HepG2 (cell line): ENCODE measurements around the gene MYLK. TPM values are rescaled to one million over a fixed set of nuclear protein-coding genes. Genes with fewer than 3 reads are reported as not detected.

Source experiments
- ATAC-seq: fragments of 200-7000 bp; cut with Tn5 transposase; 3 replicates; pipeline ENCODE4 v1.9.1; 2020; ENCODE audit warnings: mild to moderate bottlenecking, moderate library complexity
- Bru-seq: library from RNA; stranded (reverse); fragments of 400-500 nt; gene quantifications from one replicate; lab custom pipeline; 2021; lab: Mats Ljungman, UMichigan
- BruChase-seq, 2 experiments: library from RNA; stranded (reverse); fragments of 400-500 nt; gene quantifications; one replicate each; lab custom pipeline; 2021; lab: Mats Ljungman, UMichigan
- BruUV-seq: library from RNA; stranded (reverse); fragments of 400-500 nt; replicated peaks from 2 replicates; lab custom pipeline; 2021; lab: Mats Ljungman, UMichigan
- CTCF ChIA-PET: fragments of 300-600 bp; formaldehyde crosslinking; extraction: SDS; loops from one replicate; lab custom pipeline; 2021; ENCODE audit warnings: low total read pairs, inconsistent platforms, low intra/inter-chr PET ratio; lab: Yijun Ruan, JAX
- POLR2A ChIA-PET: fragments of 350-600 bp; sonication (Branson Sonifier 250); formaldehyde crosslinking; loops from one replicate; lab custom pipeline; 2020; ENCODE audit warnings: antibody characterized with exemption, inconsistent platforms; lab: Yijun Ruan, JAX
- DNase-seq: peaks from one replicate; pipeline ENCODE4 v3.0.0-alpha.2; 2015; ENCODE audit warnings: low spot score
- FAIRE-seq: peaks from 3 replicates; lab custom pipeline; 2011; peaks lifted over from hg19 to GRCh38; lab: Jason Lieb, UNC
- H2AFZ ChIP-seq: one replicate; pipeline ENCODE4 v1.6.1; 2011; ENCODE audit warnings: low read length, inconsistent platforms
- H3K27ac ChIP-seq: fragments of 300-600 bp; 3 replicates; pipeline ENCODE4 v1.8.0; 2011; ENCODE audit warnings: mixed run types, mild to moderate bottlenecking, mixed read lengths, low read length, inconsistent platforms; ENCODE audit not compliant: insufficient read depth; ENCODE audit errors: extremely low read length
- H3K27me3 ChIP-seq, 2 experiments: fragments of 200-600 bp in 1 of 2; 2 replicates in 1 of 2; 3 replicates in 1 of 2; pipeline versions ENCODE4 v1.6.0 to v1.8.0; 2011; ENCODE audit warnings: low read length in 2 of 2, mild to moderate bottlenecking in 2 of 2, moderate library complexity in 2 of 2, inconsistent platforms in 1 of 2; ENCODE audit not compliant: insufficient read depth in 2 of 2, control insufficient read depth in 1 of 2
- H3K36me3 ChIP-seq, 2 experiments: fragments of 200-600 bp in 1 of 2; replicated peaks in 1 of 2; 2 replicates in 1 of 2; 3 replicates in 1 of 2; pipeline versions ENCODE4 v1.5.1 to v1.8.0; 2011; ENCODE audit warnings: low read length in 2 of 2, inconsistent platforms in 1 of 2; ENCODE audit not compliant: insufficient read depth in 2 of 2, control insufficient read depth in 1 of 2
- H3K4me1 ChIP-seq: 2 replicates; pipeline ENCODE4 v1.5.1; 2012; ENCODE audit warnings: low read length, inconsistent platforms; ENCODE audit not compliant: insufficient read depth
- H3K4me2 ChIP-seq: 2 replicates; pipeline ENCODE4 v1.6.0; 2011; ENCODE audit warnings: low read depth, low read length, inconsistent platforms
- H3K4me3 ChIP-seq, 3 experiments: fragments of 200-600 bp in 1 of 3; sonication (generic), shearing (Covaris generic) in 1 of 3; replicated peaks in 1 of 3; 2 replicates each; pipeline ENCODE4 v1.5.1; 2011 to 2016; ENCODE audit warnings: low read length in 3 of 3, inconsistent platforms in 2 of 3, low read depth in 2 of 3, mild to moderate bottlenecking in 2 of 3, control low read depth in 1 of 3, mixed read lengths in 1 of 3; ENCODE audit not compliant: insufficient read depth in 1 of 3
- H3K79me2 ChIP-seq: one replicate; pipeline ENCODE4 v1.6.1; 2011; ENCODE audit warnings: low read length, inconsistent platforms; ENCODE audit not compliant: insufficient read depth
- H3K9ac ChIP-seq: 2 replicates; pipeline ENCODE4 v1.6.0; 2011; ENCODE audit warnings: mild to moderate bottlenecking, low read depth, low read length, inconsistent platforms; ENCODE audit not compliant: insufficient read depth
- H3K9me3 ChIP-seq: 2 replicates; pipeline ENCODE4 v1.5.1; 2012; ENCODE audit warnings: mild to moderate bottlenecking, low read length
- H4K20me1 ChIP-seq: 2 replicates; pipeline ENCODE4 v1.6.0; 2011; ENCODE audit warnings: inconsistent platforms, mild to moderate bottlenecking, low read length, moderate library complexity; ENCODE audit not compliant: insufficient read depth
- ETV5 ChIP-seq: IDR thresholded peaks from 2 replicates; pipeline ENCODE4 v1.6.1; 2018; ENCODE audit warnings: missing biosample characterization, missing genetic modification reagents, inconsistent platforms, borderline replicate concordance
- FOSL2 ChIP-seq: sonication (generic); formaldehyde crosslinking; IDR thresholded peaks from 2 replicates; pipeline ENCODE4 v1.4.0; 2020; ENCODE audit warnings: missing genetic modification reagents
- GABPB1 ChIP-seq: IDR thresholded peaks from 2 replicates; pipeline ENCODE4 v1.6.1; 2016; ENCODE audit warnings: mild to moderate bottlenecking, missing genetic modification reagents, moderate library complexity, missing compliant biosample characterization
- HDAC6 ChIP-seq: fragments of 200-600 bp; sonication (generic); IDR thresholded peaks from 2 replicates; pipeline ENCODE4 v1.7.0; 2017; ENCODE audit warnings: mild to moderate bottlenecking, antibody characterized with exemption, low read length, low read depth
- HNRNPLL ChIP-seq: fragments of 200-400 bp; formaldehyde crosslinking; IDR thresholded peaks from 2 replicates; pipeline ENCODE4 v1.6.1; 2017; ENCODE audit warnings: mild to moderate bottlenecking, low read depth, low read length; ENCODE audit not compliant: poor library complexity, severe bottlenecking
- NFAT5 ChIP-seq: sonication (generic); formaldehyde crosslinking; IDR thresholded peaks from 2 replicates; pipeline ENCODE4 v1.4.0; 2020; ENCODE audit warnings: missing genetic modification reagents
- SNAI1 ChIP-seq: sonication (generic); formaldehyde crosslinking; IDR thresholded peaks from 2 replicates; pipeline ENCODE4 v1.5.0; 2020; ENCODE audit warnings: mild to moderate bottlenecking, missing genetic modification reagents, borderline replicate concordance
- ZFAT ChIP-seq: sonication (generic); formaldehyde crosslinking; conservative IDR thresholded peaks from 2 replicates; pipeline ENCODE4 v1.8.1; 2023; ENCODE audit warnings: missing genetic modification reagents, inconsistent platforms
- ZNF101 ChIP-seq: sonication (generic); formaldehyde crosslinking; IDR thresholded peaks from 2 replicates; pipeline ENCODE4 v1.4.0; 2020; ENCODE audit warnings: mild to moderate bottlenecking, low read depth, missing genetic modification reagents, borderline replicate concordance
- ZNF850 ChIP-seq: sonication (generic); formaldehyde crosslinking; conservative IDR thresholded peaks from 2 replicates; pipeline ENCODE4 v1.9.0; 2021; ENCODE audit warnings: mild to moderate bottlenecking, missing genetic modification reagents
- ZNF891 ChIP-seq: sonication (generic); formaldehyde crosslinking; IDR thresholded peaks from 2 replicates; pipeline ENCODE4 v1.5.0; 2020; ENCODE audit warnings: mild to moderate bottlenecking, missing genetic modification reagents
- WGBS: methylation state at CpG from one replicate; pipeline ENCODE4 v1.1.6; 2017; ENCODE audit warnings: low lambda C conversion rate; 5-methylcytosine and 5-hydroxymethylcytosine counted together
- in situ Hi-C: cut with HindIII; loops from 2 replicates; pipeline ENCODE4 v1.10.0; 2017; ENCODE audit warnings: low pct_unique_long_range_greater_than_20kb; ENCODE audit not compliant: extremely low pct_ligation_motif_present
- intact Hi-C: fragments of 100-400 bp; cut with micrococcal nuclease; formaldehyde crosslinking; loops from one replicate; pipeline ENCODE4 v1.10.0; 2022; ENCODE audit not compliant: unreplicated experiment
- long read RNA-seq, 2 experiments: library from RNA in 1 of 2; library from polyadenylated mRNA in 1 of 2; stranded (forward) in 1 of 2; unstranded in 1 of 2; transcript quantifications; one replicate each; pipeline ENCODE4 v2.0.0, GENCODE V29; 2019 to 2022
- polyA minus RNA-seq, 3 experiments: library from RNA; depleted of rRNA, polyadenylated mRNA; stranded (reverse); fragments of >200 nt; gene quantifications; 2 replicates each; pipeline ENCODE4 v1.2.3, GENCODE V29; 2011; ENCODE audit warnings: low replicate concordance in 1 of 3
- polyA plus RNA-seq, 8 experiments: library from polyadenylated mRNA; depleted of rRNA in 3 of 8; stranded (reverse) in 7 of 8; unstranded in 1 of 8; fragments of >200 nt; fragmentation: Illumina TruSeq in 4 of 8; extraction: Trizol in 4 of 8; gene quantifications; 2 replicates each; pipeline versions ENCODE4 v1.2.1 to v1.2.3, GENCODE V29; 2011 to 2016; ENCODE audit warnings: low read depth in 4 of 8, missing spikeins in 1 of 8, mixed read lengths in 1 of 8; ENCODE audit not compliant: insufficient read depth in 1 of 8
- total RNA-seq, 5 experiments: library from RNA; depleted of rRNA; stranded (reverse); fragments of >200 nt; fragmentation: Illumina TruSeq; extraction: Trizol; gene quantifications; 2 replicates each; pipeline ENCODE4 v1.2.3, GENCODE V29; 2016; ENCODE audit warnings: low read depth in 1 of 5
- TF ChIP-seq, protein P1 (sequence below): sonication (generic); formaldehyde crosslinking; IDR thresholded peaks from 2 replicates; pipeline ENCODE4 v1.8.1; 2023; ENCODE audit warnings: mild to moderate bottlenecking, inconsistent platforms, moderate library complexity, missing genetic modification reagents, borderline replicate concordance

Gene MYLK
- total RNA-seq (2016; rRNA removed; fragmentation: Illumina TruSeq; extraction: Trizol), result 22.1 and 34.9 TPM in 2 replicates
- 2.0 and 2.1 TPM in 2 replicates for total RNA-seq (2016; cell fraction: cytosol; rRNA removed; fragmentation: Illumina TruSeq; extraction: Trizol; ENCODE audit: low read depth)
- 21.3 and 34.0 TPM in 2 replicates for total RNA-seq (2016; cell fraction: insoluble cytoplasmic fraction; rRNA removed; fragmentation: Illumina TruSeq; extraction: Trizol)
- 7.4 and 7.6 TPM in 2 replicates for total RNA-seq (2016; cell fraction: membrane; rRNA removed; fragmentation: Illumina TruSeq; extraction: Trizol)
- 49.0 and 59.0 TPM in 2 replicates for total RNA-seq (2016; cell fraction: nucleus; rRNA removed; fragmentation: Illumina TruSeq; extraction: Trizol)
- 6.6 and 10.6 TPM in 2 replicates for polyA plus RNA-seq (2011; rRNA removed)
- polyA plus RNA-seq (2011; cell fraction: cytosol; rRNA removed), result 3.9 and 5.9 TPM in 2 replicates
- 43.3 and 62.6 TPM in 2 replicates for polyA plus RNA-seq (2011; cell fraction: nucleus; rRNA removed)
- 5.0 and 10.2 TPM in 2 replicates for polyA plus RNA-seq (2012)
- polyA plus RNA-seq (2016; cell fraction: cytosol; fragmentation: Illumina TruSeq; extraction: Trizol; ENCODE audit: low read depth), result 0.33 and 0.51 TPM in 2 replicates
- polyA plus RNA-seq (2016; cell fraction: insoluble cytoplasmic fraction; fragmentation: Illumina TruSeq; extraction: Trizol; ENCODE audit: low read depth), result 12.9 and 13.4 TPM in 2 replicates
- 1.8 and 2.0 TPM in 2 replicates for polyA plus RNA-seq (2016; cell fraction: membrane; fragmentation: Illumina TruSeq; extraction: Trizol; ENCODE audit: low read depth)
- 30.9 and 33.2 TPM in 2 replicates for polyA plus RNA-seq (2016; cell fraction: nucleus; fragmentation: Illumina TruSeq; extraction: Trizol; ENCODE audit: insufficient read depth, low read depth)
- polyA minus RNA-seq (2011; rRNA and poly(A)+ RNA removed; ENCODE audit: low replicate concordance), result 0.07 and 52.0 TPM in 2 replicates
- 11.6 and 12.7 TPM in 2 replicates for polyA minus RNA-seq (2011; cell fraction: cytosol; rRNA and poly(A)+ RNA removed)
- polyA minus RNA-seq (2011; cell fraction: nucleus; rRNA and poly(A)+ RNA removed), result 90.5 and 92.6 TPM in 2 replicates
- Bru-seq, nascent RNA, result percentile 61 among the genes with signal in this experiment
- percentile 58 among the genes with signal in this experiment for BruChase-seq, experiment 1, labeled RNA remaining after a 6-hour chase
- BruChase-seq, experiment 2, labeled RNA remaining after a 2-hour chase, result percentile 58 among the genes with signal in this experiment
- long read RNA-seq, experiment 1, full-length matches to known transcripts, result 1 of 3 reads
- long read RNA-seq, experiment 1, partial matches to known transcripts, result 1 of 3 reads
- long read RNA-seq, experiment 1, other reads (novel, unspliced or antisense), result 1 of 3 reads
- long read RNA-seq, experiment 2, partial matches to known transcripts, result 1 of 6 reads
- long read RNA-seq, experiment 2, other reads (novel, unspliced or antisense), result 5 of 6 reads

GRCh38 chr3:123884203-123884831 is at the start of gene MYLK:
Gene MYLK, minus strand, starts transcription at chr3:123884332. Its CDS starts 90,491 bp downstream, at chr3:123793841.
- CTCF ChIA-PET, result no interaction called here
- no peak for FAIRE-seq
- TF ChIP-seq SNAI1 (CRISPR knock-in tag) (no peak), ZNF101 (CRISPR knock-in tag) (no peak), GABPB1 (CRISPR knock-in tag) (peak; percentile 23; the same call in 1 of the 2 replicates), ETV5 (CRISPR knock-in tag) (no peak), HNRNPLL (peak; percentile 65), HDAC6 (no peak), ZFAT (no peak), ZNF891 (CRISPR knock-in tag) (0 out of 2 replicates have a peak, but pooled peaks have one; percentile 31), ZNF850 (no peak), FOSL2 (CRISPR knock-in tag) (no peak), NFAT5 (no peak)
- TF ChIP-seq, protein P1, sequence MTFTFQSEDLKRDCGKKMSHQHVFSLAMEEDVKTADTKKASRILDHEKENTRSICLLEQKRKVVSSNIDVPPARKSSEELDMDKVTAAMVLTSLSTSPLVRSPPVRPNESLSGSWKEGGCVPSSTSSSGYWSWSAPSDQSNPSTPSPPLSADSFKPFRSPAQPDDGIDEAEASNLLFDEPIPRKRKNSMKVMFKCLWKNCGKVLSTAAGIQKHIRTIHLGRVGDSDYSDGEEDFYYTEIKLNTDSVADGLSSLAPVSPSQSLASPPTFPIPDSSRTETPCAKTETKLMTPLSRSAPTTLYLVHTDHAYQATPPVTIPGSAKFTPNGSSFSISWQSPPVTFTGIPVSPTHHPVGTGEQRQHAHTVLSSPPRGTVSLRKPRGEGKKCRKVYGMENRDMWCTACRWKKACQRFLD (CRISPR knock-in tag), result no peak

More at GRCh38 chr3:123884203-123884831, at the start of gene MYLK:
- intact Hi-C loops (no loop called here), in situ Hi-C loops (no loop called here)
- DNase-seq (peak; percentile 65), ATAC-seq (peak; percentile 93)
- Histone ChIP-seq H3K9me3 (no peaks in the 10 kb centered on the region), H3K4me1 (peaks cover 10% of the 10 kb centered on the region), H3K27ac (no peak within 1 kb of the TSS), H3K9ac (no peak within 1 kb of the TSS), H4K20me1 (no peaks in the 10 kb centered on the region), H3K79me2 (no peaks in the 10 kb centered on the region), H3K4me3 (peak within 1 kb of the TSS; percentile 54 to 74 (median 71); a peak in 5 of 6 replicates), H3K4me2 (peak within 1 kb of the TSS; percentile 88), H2AFZ (no peak within 1 kb of the TSS), H3K36me3 (no peaks in the 10 kb centered on the region), H3K27me3 (peaks cover 0 to 25% of the 10 kb centered on the region in 2 experiments; a peak in 2 of 5 replicates)
- POLR2A ChIA-PET, result no interaction called here
- WGBS, result no CpG with 5 or more reads among the region's 70 CpGs
- BruUV-seq, result no TSS peak
